ENCODE measurements around the gene EME1. TPM values are rescaled to one million over a fixed set of nuclear protein-coding genes. Genes with fewer than 3 reads are reported as not detected.
"Not testable (repeated sequence)": the region's sequence is repeated elsewhere in the genome, so short reads cannot be mapped to it uniquely, and the experiment has no call there.

The EME1 gene
- 1 to 10 TPM in 1 of 2 donors, under 1 TPM in 1; 0.24 to 1.3 TPM for total RNA-seq
- long read RNA-seq, partial matches to known transcripts = 0 of 1 reads
- long read RNA-seq, other reads (novel, unspliced or antisense) = 0 of 1 reads

GRCh38 chr17:50372758-50373556 is at the start of gene EME1, which contains the start of gene MRPL27:
EME1 (plus strand) TSS chr17:50373229; CDS start chr17:50375209, 1,980 bp downstream.
MRPL27 (minus strand) TSS chr17:50373184; CDS start chr17:50373170, 14 bp downstream.
- DNase-seq (peak; percentile 90), ATAC-seq (peak; percentile 95 to 96)
- intact Hi-C loops (cut with DNase I) = no loop called here

GRCh38 chr17:50325906-50326305 is 47.1 kb upstream of the EME1 start:
- intact Hi-C loops (cut with DNase I) = no loop called here
- DNase-seq (no peak), ATAC-seq (no peak)

GRCh38 chr17:50326831-50327364 is 46.1 kb upstream of the EME1 start:
- intact Hi-C loops (cut with DNase I) = no loop called here
- DNase-seq (no peak), ATAC-seq (no peak)

GRCh38 chr17:50328363-50329325 is 44.4 kb upstream of the EME1 start:
- ATAC-seq (no peak), DNase-seq (no peak)
- intact Hi-C loops (cut with DNase I) = no loop called here

GRCh38 chr17:50329716-50330115 is 43.3 kb upstream of the EME1 start:
- intact Hi-C loops (cut with DNase I) = no loop called here
- peak in 1 of 2 donors; percentile 27 for ATAC-seq
- no peak for DNase-seq

- ATAC-seq (no peak), DNase-seq (no peak)
Observed at GRCh38 chr17:50330151-50330775, 42.8 kb upstream of the EME1 start.

GRCh38 chr17:50331085-50331791 is 41.8 kb upstream of the EME1 start:
- intact Hi-C loops (cut with DNase I) = no loop called here
- ATAC-seq (peak in 1 of 2 donors; percentile 85), DNase-seq (no peak)

More at GRCh38 chr17:50330151-50330775, 42.8 kb upstream of the EME1 start:
- intact Hi-C loops (cut with DNase I) = no loop called here

- intact Hi-C loops (cut with DNase I) = no loop called here
- ATAC-seq = peak; percentile 54 to 93
- DNase-seq = no peak
Observed at GRCh38 chr17:50332196-50332595, 40.8 kb upstream of the EME1 start.

- intact Hi-C loops (cut with DNase I); DNase-seq; ATAC-seq: not testable (repeated sequence)
Observed at GRCh38 chr17:50333291-50334057, 39.6 kb upstream of the EME1 start.

- DNase-seq (no peak), ATAC-seq (no peak)
- intact Hi-C loops (cut with DNase I) = no loop called here
Observed at GRCh38 chr17:50337956-50338355, 35.1 kb upstream of the EME1 start.

GRCh38 chr17:50338645-50339044 is 34.4 kb upstream of the EME1 start:
- intact Hi-C loops (cut with DNase I) = no loop called here
- ATAC-seq (no peak), DNase-seq (no peak)

GRCh38 chr17:50339381-50339780 is 33.6 kb upstream of the EME1 start:
- DNase-seq (no peak), ATAC-seq (peak in 1 of 2 donors; percentile 59)
- intact Hi-C loops (cut with DNase I) = no loop called here

GRCh38 chr17:50344731-50345365 is 28.2 kb upstream of the EME1 start:
- ATAC-seq = peak in 1 of 2 donors; percentile 4

GRCh38 chr17:50345432-50346312 is 27.4 kb upstream of the EME1 start, which contains the start of gene XYLT2:
XYLT2 (plus strand) TSS chr17:50346126; CDS start chr17:50346141, 15 bp downstream.
- peak; percentile 89 for DNase-seq
- peak; percentile 96 to 98 for ATAC-seq
- intact Hi-C loops (cut with DNase I) = no loop called here

More at GRCh38 chr17:50344731-50345365, 28.2 kb upstream of the EME1 start:
- no peak for DNase-seq
- intact Hi-C loops (cut with DNase I) = no loop called here

- peak; percentile 48 for DNase-seq
- ATAC-seq = peak; percentile 42 to 64
- intact Hi-C loops (cut with DNase I) = no loop called here
Observed at GRCh38 chr17:50346313-50347116, 26.5 kb upstream of the EME1 start.

Data from left cardiac atrium (tissue), 4 donors.